Measurements from ENCODE around the gene TTC7B. TPM values are rescaled to one million over a fixed set of nuclear protein-coding genes. Genes with fewer than 3 reads are reported as not detected.

The TTC7B gene
- total RNA-seq, 1 experiment from 2014 or later, result 40.9 TPM

GRCh38 chr14:90665321-90666000 lies 150.8 kb downstream of the TTC7B start:
- no peaks in the 10 kb centered on the region for H3K4me1 ChIP-seq (ENCODE audit: control insufficient read depth, insufficient read depth, low read length)
- TF ChIP-seq SIN3A (IDR thresholded peaks at IDR 0.05; ENCODE audit: borderline replicate concordance, insufficient read depth, low read depth, low read length) (no peak), REST (IDR thresholded peaks at IDR 0.05; ENCODE audit: insufficient read depth in 1 of 2, low read depth in 2 of 2, low read length in 1 of 2) (no peak), CTCF (IDR thresholded peaks at IDR 0.05) (no peak), TCF7L2 (IDR thresholded peaks at IDR 0.05; ENCODE audit: low read depth, low read length) (no peak), POLR2AphosphoS5 (IDR thresholded peaks at IDR 0.05; ENCODE audit: low read depth, low read length) (no peak)
- CTCF ChIA-PET, result no interaction called here
- POLR2A ChIA-PET, result no interaction called here
- no peaks in the 10 kb centered on the region for H3K27me3 ChIP-seq (ENCODE audit: control insufficient read depth, insufficient read depth, low read length)
- no peaks in the 10 kb centered on the region for H3K36me3 ChIP-seq (ENCODE audit: control insufficient read depth, insufficient read depth, low read length)
- H3K9me3 ChIP-seq (ENCODE audit: control insufficient read depth, insufficient read depth, low read depth, low read length), result no peaks in the 10 kb centered on the region
- in situ Hi-C loops (cut with HindIII; ENCODE audit: low pct_unique_long_range_greater_than_20kb, low sequenced_read_pairs) (no loop called here), intact Hi-C loops (cut with micrococcal nuclease; ENCODE audit: unreplicated experiment) (no loop called here)
- no TSS peak for BruUV-seq (replicated peaks)
- no peak overlapping the region for H3K4me3 ChIP-seq (ENCODE audit: low read depth in 2 of 2, low read length in 2 of 2)
- DNase-seq (ENCODE audit: low read depth, low spot score) (no peak), ATAC-seq (no peak)
- H3K27ac ChIP-seq (ENCODE audit: low read length), result no peak overlapping the region

- H3K4me1 ChIP-seq (ENCODE audit: control insufficient read depth, insufficient read depth, low read length), result no peaks in the 10 kb centered on the region
- no TSS peak for BruUV-seq (replicated peaks)
- in situ Hi-C loops (cut with HindIII; ENCODE audit: low pct_unique_long_range_greater_than_20kb, low sequenced_read_pairs), result no loop called here
- intact Hi-C loops (cut with micrococcal nuclease; ENCODE audit: unreplicated experiment), result no loop called here
- POLR2A ChIA-PET, result no interaction called here
- no peaks in the 10 kb centered on the region for H3K36me3 ChIP-seq (ENCODE audit: control insufficient read depth, insufficient read depth, low read length)
- no peak for ATAC-seq
- CTCF ChIA-PET, result no interaction called here
- H3K27ac ChIP-seq (ENCODE audit: low read length), result no peak overlapping the region
- TF ChIP-seq REST (IDR thresholded peaks at IDR 0.05; ENCODE audit: insufficient read depth in 1 of 2, low read depth in 2 of 2, low read length in 1 of 2) (no peak), SIN3A (IDR thresholded peaks at IDR 0.05; ENCODE audit: borderline replicate concordance, insufficient read depth, low read depth, low read length) (no peak), TCF7L2 (IDR thresholded peaks at IDR 0.05; ENCODE audit: low read depth, low read length) (no peak), CTCF (IDR thresholded peaks at IDR 0.05) (no peak), POLR2AphosphoS5 (IDR thresholded peaks at IDR 0.05; ENCODE audit: low read depth, low read length) (no peak)
- no peaks in the 10 kb centered on the region for H3K27me3 ChIP-seq (ENCODE audit: control insufficient read depth, insufficient read depth, low read length)
- no peak overlapping the region for H3K4me3 ChIP-seq (ENCODE audit: low read depth in 2 of 2, low read length in 2 of 2)
- no peaks in the 10 kb centered on the region for H3K9me3 ChIP-seq (ENCODE audit: control insufficient read depth, insufficient read depth, low read depth, low read length)
- DNase-seq (ENCODE audit: low read depth, low spot score), result no peak
Measured at GRCh38 chr14:90664911-90665310, 151.3 kb downstream of the TTC7B start.
